PC-9 (cell line): ENCODE measurements around the gene ODF2.

Experiments used
- EZH2 ChIP-seq: fragments of 200-600 bp; sonication (generic); IDR thresholded peaks from 2 replicates; pipeline ENCODE4 v1.8.0; 2017; ENCODE audit warnings: antibody characterized with exemption, low read depth
- TF ChIP-seq, protein P1 (sequence below): fragments of 200-600 bp; sonication (generic); conservative IDR thresholded peaks from 2 replicates; pipeline ENCODE4 v1.6.1; 2017; ENCODE audit warnings: mixed run types, antibody characterized with exemption, mild to moderate bottlenecking, moderate library complexity

DNA sequence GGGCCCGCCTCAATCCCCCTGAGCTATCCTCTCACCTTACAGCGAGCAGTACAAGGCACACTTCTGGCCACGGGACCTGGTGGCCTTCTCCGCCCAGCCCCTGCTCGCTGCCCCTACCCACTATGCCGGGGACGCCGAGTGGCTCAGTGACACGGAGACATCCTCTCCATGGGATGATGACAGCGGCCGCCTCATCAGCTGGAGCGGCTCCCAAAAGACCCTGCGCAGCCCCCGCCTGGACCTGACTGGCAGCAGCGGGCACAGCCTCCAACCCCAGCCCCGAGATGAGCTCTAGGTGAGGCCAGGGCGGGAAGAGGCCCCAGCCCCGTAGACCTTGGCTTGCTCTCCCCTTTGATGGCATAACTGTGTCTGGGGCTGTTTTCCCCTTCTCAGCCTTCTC lies 20.2 kb upstream of the ODF2 start:
- TF ChIP-seq EZH2: no peak
- TF ChIP-seq, protein P1, sequence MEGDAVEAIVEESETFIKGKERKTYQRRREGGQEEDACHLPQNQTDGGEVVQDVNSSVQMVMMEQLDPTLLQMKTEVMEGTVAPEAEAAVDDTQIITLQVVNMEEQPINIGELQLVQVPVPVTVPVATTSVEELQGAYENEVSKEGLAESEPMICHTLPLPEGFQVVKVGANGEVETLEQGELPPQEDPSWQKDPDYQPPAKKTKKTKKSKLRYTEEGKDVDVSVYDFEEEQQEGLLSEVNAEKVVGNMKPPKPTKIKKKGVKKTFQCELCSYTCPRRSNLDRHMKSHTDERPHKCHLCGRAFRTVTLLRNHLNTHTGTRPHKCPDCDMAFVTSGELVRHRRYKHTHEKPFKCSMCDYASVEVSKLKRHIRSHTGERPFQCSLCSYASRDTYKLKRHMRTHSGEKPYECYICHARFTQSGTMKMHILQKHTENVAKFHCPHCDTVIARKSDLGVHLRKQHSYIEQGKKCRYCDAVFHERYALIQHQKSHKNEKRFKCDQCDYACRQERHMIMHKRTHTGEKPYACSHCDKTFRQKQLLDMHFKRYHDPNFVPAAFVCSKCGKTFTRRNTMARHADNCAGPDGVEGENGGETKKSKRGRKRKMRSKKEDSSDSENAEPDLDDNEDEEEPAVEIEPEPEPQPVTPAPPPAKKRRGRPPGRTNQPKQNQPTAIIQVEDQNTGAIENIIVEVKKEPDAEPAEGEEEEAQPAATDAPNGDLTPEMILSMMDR: no peak
